MM.1S (cell line): Measurements from ENCODE around the gene MBTPS1.

ENCODE experiments used
- DNase-seq: peaks from one replicate; pipeline ENCODE4 v3.0.0-alpha.2; 2015
- H2AFZ ChIP-seq: fragments of 300-600 bp; sonication (generic); 2 replicates; pipeline ENCODE4 v1.6.0; 2016; ENCODE audit warnings: antibody characterized with exemption, low read length
- H3F3A ChIP-seq: fragments of 300-600 bp; sonication (generic); 2 replicates; pipeline ENCODE4 v1.6.1; 2016; ENCODE audit warnings: mild to moderate bottlenecking, antibody characterized with exemption, low read length, moderate library complexity, mixed read lengths; ENCODE audit not compliant: insufficient read depth
- H3K27ac ChIP-seq: fragments of 300-600 bp; sonication (generic); 2 replicates; pipeline ENCODE4 v1.5.1; 2016; ENCODE audit warnings: mild to moderate bottlenecking, low read length
- H3K27me3 ChIP-seq: fragments of 300-600 bp; sonication (generic); replicated peaks from 2 replicates; pipeline ENCODE4 v1.6.0; 2016; ENCODE audit warnings: low read length; ENCODE audit not compliant: insufficient read depth
- H3K36me3 ChIP-seq: fragments of 300-600 bp; sonication (generic); replicated peaks from 2 replicates; pipeline ENCODE4 v1.6.1; 2016; ENCODE audit warnings: mild to moderate bottlenecking, low read length, mixed read lengths; ENCODE audit not compliant: insufficient read depth
- H3K4me1 ChIP-seq: fragments of 300-600 bp; sonication (generic); 2 replicates; pipeline ENCODE4 v1.6.1; 2016; ENCODE audit warnings: low read length, mixed read lengths
- H3K4me2 ChIP-seq: fragments of 300-600 bp; sonication (generic); 2 replicates; pipeline ENCODE4 v1.6.0; 2016; ENCODE audit warnings: low read depth, low read length
- H3K4me3 ChIP-seq: fragments of 300-600 bp; sonication (generic); 2 replicates; pipeline ENCODE4 v1.5.1; 2016; ENCODE audit warnings: low read length, mixed read lengths
- H3K79me2 ChIP-seq: fragments of 300-600 bp; sonication (generic); 2 replicates; pipeline ENCODE4 v1.6.1; 2016; ENCODE audit warnings: mixed run types, low read length, mixed read lengths
- H3K9ac ChIP-seq: fragments of 300-600 bp; sonication (generic); 2 replicates; pipeline ENCODE4 v1.6.1; 2016; ENCODE audit warnings: low read length, mixed read lengths
- H3K9me2 ChIP-seq: fragments of 300-600 bp; sonication (generic); replicated peaks from 2 replicates; pipeline ENCODE4 v1.6.1; 2016; ENCODE audit warnings: mild to moderate bottlenecking, low read length, mixed read lengths; ENCODE audit not compliant: insufficient read depth
- H3K9me3 ChIP-seq: fragments of 300-600 bp; sonication (generic); replicated peaks from 2 replicates; pipeline ENCODE4 v1.6.1; 2016; ENCODE audit warnings: mild to moderate bottlenecking, low read length, mixed read lengths; ENCODE audit not compliant: insufficient read depth
- H4K20me1 ChIP-seq: fragments of 300-600 bp; sonication (generic); 2 replicates; pipeline ENCODE4 v1.6.1; 2016; ENCODE audit warnings: mild to moderate bottlenecking, low read length, moderate library complexity, mixed read lengths; ENCODE audit not compliant: insufficient read depth
- EZH2 ChIP-seq: fragments of 300-600 bp; sonication (generic); optimal IDR thresholded peaks from 2 replicates; pipeline ENCODE3; 2017; ENCODE audit warnings: low read depth, mild to moderate bottlenecking, antibody characterized with exemption, low read length, mixed read lengths
- EZH2phosphoT487 ChIP-seq: fragments of 300-600 bp; sonication (generic); IDR thresholded peaks from 2 replicates; pipeline ENCODE4 v1.6.1; 2018; ENCODE audit warnings: antibody characterized with exemption, low read length
- TF ChIP-seq, protein P1 (sequence below): fragments of 300-600 bp; sonication (generic); IDR thresholded peaks from 2 replicates; pipeline ENCODE4 v1.5.1; 2016; ENCODE audit warnings: antibody characterized with exemption, low read length, mixed read lengths

The MBTPS1 gene

DNA sequence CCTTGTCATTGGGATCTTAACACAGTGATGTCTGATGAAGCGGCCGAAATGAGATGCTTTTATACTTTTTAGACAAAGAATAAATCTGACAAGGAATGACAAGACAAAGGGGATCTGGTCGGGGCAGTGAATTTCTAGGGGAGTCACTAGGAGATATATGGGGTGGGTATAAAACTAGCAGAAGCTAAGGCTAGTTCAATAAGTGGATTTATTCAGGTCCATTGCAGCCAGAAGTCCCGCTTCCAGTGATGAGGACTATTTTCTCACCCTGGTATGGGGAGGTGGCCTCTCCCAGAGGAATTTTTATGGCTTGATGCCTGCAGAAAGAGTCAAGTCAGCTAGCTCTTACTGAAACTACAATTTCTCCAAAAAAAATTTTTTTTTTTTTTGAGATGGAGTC lies 98.0 kb downstream of the MBTPS1 start:
- Histone ChIP-seq H3K4me3 (no peak overlapping the region), H3K4me1 (no peaks in the 10 kb centered on the region), H3K9me2 (no peaks in the 10 kb centered on the region), H3K9ac (no peak overlapping the region), H3K27ac (no peak overlapping the region), H4K20me1 (no peaks in the 10 kb centered on the region), H3K36me3 (no peaks in the 10 kb centered on the region), H3K79me2 (no peaks in the 10 kb centered on the region), H3F3A (no peaks in the 10 kb centered on the region), H2AFZ (no peak overlapping the region), H3K4me2 (no peak overlapping the region), H3K27me3 (peaks cover 24% of the 10 kb centered on the region), H3K9me3 (no peaks in the 10 kb centered on the region)
- no peak for DNase-seq
- no peak for TF ChIP-seq EZH2phosphoT487

DNA sequence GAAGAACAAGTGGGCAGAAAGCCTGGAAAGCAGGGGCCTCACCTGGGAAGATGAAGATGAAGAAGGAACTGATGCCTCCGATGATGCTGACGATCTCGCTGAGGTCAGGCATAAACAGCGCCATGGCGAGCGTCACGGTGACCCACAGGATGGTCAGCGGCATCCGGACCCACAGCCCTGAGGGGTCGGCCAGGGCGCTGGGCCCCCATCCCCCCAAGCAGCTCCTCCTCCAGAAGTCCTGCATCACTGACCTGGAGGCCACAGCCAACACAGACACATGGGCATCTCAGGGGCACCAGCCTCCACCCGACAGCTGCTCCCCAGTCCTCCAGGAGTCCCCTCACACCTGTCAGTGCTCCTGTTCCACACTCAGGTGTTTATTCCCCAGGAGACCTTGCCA lies 100.3 kb downstream of the MBTPS1 start:
- Histone ChIP-seq H3K9ac (no peak overlapping the region), H3K9me3 (no peaks in the 10 kb centered on the region), H4K20me1 (no peaks in the 10 kb centered on the region), H2AFZ (no peak overlapping the region), H3F3A (no peaks in the 10 kb centered on the region), H3K4me2 (no peak overlapping the region), H3K27ac (no peak overlapping the region), H3K79me2 (no peaks in the 10 kb centered on the region), H3K27me3 (peaks cover 18% of the 10 kb centered on the region), H3K9me2 (no peaks in the 10 kb centered on the region), H3K4me3 (no peak overlapping the region), H3K36me3 (no peaks in the 10 kb centered on the region), H3K4me1 (no peaks in the 10 kb centered on the region)
- DNase-seq, result no peak
- TF ChIP-seq, protein P1, sequence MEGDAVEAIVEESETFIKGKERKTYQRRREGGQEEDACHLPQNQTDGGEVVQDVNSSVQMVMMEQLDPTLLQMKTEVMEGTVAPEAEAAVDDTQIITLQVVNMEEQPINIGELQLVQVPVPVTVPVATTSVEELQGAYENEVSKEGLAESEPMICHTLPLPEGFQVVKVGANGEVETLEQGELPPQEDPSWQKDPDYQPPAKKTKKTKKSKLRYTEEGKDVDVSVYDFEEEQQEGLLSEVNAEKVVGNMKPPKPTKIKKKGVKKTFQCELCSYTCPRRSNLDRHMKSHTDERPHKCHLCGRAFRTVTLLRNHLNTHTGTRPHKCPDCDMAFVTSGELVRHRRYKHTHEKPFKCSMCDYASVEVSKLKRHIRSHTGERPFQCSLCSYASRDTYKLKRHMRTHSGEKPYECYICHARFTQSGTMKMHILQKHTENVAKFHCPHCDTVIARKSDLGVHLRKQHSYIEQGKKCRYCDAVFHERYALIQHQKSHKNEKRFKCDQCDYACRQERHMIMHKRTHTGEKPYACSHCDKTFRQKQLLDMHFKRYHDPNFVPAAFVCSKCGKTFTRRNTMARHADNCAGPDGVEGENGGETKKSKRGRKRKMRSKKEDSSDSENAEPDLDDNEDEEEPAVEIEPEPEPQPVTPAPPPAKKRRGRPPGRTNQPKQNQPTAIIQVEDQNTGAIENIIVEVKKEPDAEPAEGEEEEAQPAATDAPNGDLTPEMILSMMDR, result no peak
- no peak for TF ChIP-seq EZH2
- no peak for TF ChIP-seq EZH2phosphoT487

DNA sequence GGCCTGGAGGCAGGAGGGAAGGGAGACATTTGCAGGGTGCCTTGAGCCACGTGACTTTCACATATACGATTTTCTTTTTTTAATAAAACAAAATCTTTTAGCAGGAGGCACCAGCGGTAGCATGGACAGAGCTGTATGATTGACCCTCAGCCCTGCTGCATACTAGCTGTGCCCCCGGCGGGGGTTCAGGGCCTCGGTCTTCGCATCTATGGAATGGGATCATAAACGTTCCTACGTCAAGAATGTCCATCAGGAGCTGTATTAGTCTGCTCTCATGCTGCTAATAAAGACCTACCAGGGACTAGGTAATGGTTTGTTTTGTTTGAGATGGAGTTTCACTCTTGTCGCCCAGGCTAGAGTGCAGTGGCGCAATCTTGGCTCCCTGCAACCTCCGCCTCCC lies 101.3 kb downstream of the MBTPS1 start:
- no peaks in the 10 kb centered on the region for H3K4me1 ChIP-seq
- H3K27ac ChIP-seq, result no peak overlapping the region
- H3K27me3 ChIP-seq, result peaks cover 23% of the 10 kb centered on the region

More for the DNA sequence above, 101.3 kb downstream of the MBTPS1 start:
- TF ChIP-seq EZH2phosphoT487, result no peak
- TF ChIP-seq EZH2, result no peak
- TF ChIP-seq, protein P1, result no peak
- no peak overlapping the region for H3K9ac ChIP-seq
- no peak for DNase-seq
- H3K4me2 ChIP-seq, result no peak overlapping the region
- H3K79me2 ChIP-seq, result no peaks in the 10 kb centered on the region
- H3K36me3 ChIP-seq, result no peaks in the 10 kb centered on the region
- no peaks in the 10 kb centered on the region for H4K20me1 ChIP-seq
- H2AFZ ChIP-seq, result no peak overlapping the region
- H3F3A ChIP-seq, result no peaks in the 10 kb centered on the region
- no peak overlapping the region for H3K4me3 ChIP-seq
- no peaks in the 10 kb centered on the region for H3K9me2 ChIP-seq
- no peaks in the 10 kb centered on the region for H3K9me3 ChIP-seq
